ENCODE measurements around the gene NAA60.
"Not testable (repeated sequence)": the region's sequence is repeated elsewhere in the genome, so short reads cannot be mapped to it uniquely, and the experiment has no call there.

Gene NAA60

DNA sequence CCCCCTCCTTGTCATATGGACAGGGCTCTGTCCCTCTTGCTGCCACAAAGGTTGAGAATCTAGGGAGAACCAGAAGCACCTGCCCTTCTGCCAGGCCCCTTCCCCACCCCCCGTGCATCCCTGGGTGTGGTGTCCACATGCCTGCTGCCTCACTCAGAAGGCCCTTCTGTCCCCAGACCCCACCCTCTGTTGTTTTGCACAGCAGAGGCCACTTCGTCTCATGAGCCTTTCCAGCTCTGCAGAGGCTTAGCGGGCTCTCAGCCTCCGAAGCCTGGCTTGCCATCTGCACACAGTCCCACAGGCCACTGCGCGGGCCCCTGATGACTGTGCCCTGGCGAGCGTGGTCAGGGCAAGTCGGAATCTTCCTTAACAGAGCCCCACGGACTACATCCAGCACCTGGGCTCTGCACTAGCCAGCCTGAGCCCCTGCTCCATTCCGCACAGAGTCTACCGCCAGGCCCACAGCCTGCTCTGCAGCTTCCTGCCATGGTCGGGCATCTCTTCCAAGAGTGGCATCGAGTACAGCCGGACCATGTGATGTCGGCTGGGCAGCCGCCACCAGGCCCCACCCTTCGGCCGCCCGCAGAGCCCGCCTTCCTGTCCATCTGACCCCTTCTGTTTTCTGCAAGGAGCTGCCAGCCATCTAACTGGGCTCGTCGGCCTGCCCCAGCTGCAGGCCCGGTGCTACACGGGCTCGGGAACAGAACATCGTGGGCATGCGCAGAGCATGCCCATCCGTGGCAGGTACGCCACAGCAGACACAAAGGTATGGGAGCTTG lies 41.0 kb downstream of the NAA60 start:
- no peak for DNase-seq

DNA sequence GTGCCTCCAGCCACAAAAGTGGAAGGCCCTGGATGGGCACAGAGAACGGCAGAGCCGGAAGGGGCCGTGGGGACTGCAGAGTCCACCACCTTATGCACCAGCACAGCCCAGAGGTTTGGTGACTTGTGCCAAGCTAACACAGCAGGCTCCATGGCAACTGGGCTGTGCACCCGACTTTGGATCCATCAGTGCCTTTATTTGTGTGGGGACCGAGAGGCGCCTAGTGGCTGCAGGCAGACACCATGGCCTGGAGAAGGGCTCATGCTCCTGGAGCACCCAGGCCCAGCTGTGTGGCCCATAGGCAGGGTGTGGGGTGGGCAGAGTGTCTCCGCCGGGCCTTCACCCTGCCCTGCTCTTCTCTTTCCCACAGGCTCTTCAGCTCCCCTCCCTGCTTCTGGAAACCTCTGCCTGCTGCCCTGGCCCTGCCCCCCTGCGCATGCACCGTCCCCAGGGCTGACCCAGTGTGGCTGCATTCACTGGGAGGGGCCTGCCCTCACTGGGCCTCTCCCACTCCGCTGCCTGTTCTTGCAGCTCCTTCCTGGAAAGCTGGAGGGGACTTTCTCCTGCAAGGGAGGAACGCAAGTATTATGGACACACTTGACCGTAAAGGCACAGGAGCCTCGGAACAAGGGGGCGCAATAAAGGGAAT lies 41.7 kb downstream of the NAA60 start:
- DNase-seq = no peak

DNA sequence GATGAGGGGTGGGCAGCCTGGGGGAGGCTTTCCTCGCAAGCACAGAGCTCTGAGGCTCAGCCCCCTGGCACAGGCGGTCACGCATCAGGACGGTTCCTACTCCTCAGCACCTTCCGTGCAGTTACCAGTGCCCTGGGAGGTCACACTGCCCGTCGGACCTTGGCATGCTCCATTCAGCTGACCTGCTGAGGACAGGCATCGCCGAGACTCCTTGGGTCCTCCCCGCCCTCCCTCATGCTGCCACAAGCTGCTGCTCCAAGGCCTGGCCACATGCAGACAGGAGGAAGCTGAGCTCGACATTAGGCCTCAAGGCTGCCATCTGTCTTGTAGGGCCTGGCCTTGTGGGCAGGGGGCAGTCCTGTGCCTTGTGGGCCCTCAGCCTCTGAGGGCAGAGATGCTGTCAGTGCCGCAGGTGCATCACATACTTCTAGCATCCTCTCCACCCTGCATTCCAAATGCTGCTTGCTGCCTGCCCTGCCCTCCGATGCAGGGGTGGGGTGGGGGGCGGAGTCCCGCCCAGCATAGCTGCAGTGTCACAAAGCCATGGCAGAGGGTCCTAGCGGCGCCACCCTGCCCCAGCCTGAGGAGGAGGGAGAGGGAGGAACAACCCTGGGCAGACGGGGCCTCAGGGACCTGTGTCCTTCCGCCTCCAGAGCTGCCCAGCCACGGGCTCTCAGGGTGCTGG lies 42.5 kb downstream of the NAA60 start:
- no peak for DNase-seq

DNA sequence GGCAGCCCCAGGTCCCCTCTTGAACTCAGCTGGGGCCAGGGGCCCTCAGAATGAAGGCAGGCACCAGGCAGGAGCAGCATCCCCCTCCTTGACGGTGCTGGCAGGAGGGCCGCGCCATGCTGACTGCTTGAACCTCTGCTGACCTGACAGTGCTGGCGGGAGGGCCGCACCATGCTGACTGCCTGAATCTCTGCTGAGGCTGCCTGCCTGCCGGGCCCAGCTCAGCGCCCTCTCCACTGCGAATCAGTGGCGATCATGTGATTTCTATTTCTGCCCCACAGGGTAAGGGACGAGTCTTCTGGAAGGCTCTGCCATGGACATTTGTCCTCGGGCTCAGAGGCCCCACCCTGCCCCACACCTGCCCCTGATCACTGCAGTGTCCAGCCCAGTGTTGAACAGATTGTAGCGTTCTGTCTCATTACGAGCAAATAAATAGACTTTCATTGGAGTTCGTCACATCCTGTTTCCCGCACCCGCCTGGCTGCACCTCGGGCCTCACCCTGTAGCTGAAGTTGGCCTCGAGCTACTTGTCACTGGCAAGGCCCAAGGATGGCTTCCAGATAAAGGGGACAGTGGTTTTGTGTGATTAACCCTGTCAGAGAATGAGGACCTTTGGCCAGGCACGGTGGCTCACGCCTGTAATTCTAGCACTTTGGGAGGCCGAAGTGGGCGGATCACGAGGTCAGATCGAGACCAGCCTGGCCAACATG lies 43.2 kb downstream of the NAA60 start:
- no peak for DNase-seq

DNA sequence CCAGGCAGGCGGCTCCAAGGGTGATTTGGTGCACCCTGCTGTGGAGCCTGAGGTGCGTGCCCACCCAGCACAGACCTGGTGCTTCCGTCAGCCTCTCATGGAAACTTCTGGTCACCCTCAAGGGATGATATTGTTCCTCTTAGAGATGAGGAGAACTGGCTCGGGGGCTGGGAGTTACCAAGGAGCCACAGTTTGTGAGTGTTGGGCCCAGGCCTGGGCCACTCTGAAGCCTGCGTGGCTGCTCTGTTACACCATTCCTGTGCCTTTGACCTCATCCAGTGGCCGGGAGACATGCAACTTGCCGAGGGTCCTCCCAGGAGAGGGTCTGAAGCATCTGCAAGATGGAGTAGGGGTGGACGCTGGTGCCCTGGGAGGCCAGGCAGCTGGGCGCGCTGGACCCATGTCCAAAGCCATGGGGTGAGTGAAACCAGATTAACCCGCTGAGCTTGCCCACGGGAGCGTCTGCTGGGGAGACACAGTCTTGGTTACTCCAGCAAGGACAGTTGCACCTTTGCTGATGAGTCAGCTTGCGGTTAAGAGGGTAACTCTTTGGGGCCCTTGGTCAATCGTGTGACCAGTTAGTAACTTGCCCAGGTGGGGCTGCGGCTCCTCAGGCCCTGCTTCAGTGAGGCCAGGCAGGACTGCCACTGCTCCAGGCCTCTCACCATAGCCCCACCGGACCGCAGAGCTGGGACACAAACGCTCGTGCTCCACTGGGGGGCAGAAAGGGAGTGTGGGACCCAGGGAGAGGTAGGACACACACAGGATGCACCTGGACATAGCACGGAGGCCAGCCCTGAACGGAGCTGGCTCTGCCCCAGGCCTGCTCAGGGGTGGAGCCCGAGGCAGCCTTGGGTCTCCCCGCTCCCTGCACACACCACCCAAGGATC lies 44.3 kb downstream of the NAA60 start:
- DNase-seq = no peak

DNA sequence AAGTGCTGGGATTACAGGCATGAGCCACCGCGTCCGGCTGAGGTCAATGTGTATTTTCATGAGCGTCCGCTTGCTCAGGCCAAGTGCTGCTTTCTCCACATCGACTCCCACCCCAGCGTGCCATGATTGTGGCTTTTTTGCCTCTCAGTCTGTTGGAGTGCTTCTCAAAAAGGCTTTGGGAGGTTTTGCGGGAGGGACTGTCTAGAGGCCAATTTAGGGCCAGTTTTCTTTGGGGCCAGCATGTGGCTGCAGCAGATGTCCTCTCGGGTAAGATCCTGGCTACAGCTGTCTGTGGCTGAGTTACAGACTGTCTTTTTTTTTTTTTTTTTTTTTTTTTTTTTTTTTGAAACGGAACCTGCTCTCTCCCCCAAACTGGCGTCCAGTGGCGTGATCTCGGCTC lies 45.3 kb downstream of the NAA60 start:
- DNase-seq = no peak

DNA sequence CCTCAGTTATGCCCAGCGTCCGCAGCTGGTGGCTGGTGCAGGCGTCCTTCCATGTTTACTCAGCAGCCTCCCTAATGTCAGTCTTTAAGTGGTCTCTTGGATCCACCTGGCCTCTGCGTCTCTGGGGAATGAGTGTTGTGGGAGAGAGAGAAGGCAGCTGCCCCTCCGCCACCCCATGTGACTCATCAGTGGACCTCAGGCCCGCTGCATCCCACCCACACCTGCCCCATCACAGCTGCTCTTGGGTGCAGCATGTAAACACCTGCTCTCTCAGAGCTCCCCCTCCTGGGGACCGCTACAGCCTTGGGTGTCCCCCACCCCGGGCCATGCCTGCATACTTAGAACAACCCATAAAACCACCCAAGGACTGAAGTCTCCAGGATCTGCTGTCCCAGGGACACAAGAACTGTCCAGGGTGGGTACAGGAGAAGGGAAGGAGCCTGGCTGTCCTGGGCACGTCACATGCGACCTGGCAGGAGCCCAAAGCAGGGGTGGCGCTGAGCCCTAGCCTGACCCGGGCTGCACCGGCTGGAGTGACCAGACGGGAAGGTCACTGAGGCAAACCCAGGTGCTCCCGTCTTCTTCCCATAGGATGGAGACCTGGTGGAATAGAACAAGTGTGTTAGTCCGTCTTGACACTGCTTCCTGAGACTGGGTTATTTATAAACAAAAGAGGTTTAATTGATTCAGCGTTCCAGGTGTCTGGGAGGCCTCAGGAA lies 47.6 kb downstream of the NAA60 start:
- DNase-seq = no peak

DNA sequence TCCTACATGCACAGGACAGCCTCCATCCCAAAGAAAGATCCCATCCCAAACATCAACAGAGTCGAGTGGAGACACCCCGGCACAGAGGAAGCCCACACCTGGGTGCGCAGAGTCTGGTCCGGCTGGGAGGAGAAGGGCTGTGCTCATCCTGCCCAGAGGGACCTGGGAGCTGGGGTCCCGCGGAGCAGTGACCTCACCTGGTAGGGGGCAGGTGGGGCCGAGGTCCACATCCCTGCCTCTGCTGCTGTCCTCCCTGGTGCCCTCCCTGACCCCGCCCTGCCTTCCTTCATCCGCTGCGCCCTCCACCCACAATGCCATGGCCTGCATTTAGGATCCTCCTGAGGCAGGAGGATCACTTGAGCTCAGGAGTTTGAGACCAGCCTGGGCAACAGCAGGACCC lies 48.9 kb downstream of the NAA60 start:
- no peak for DNase-seq

DNA sequence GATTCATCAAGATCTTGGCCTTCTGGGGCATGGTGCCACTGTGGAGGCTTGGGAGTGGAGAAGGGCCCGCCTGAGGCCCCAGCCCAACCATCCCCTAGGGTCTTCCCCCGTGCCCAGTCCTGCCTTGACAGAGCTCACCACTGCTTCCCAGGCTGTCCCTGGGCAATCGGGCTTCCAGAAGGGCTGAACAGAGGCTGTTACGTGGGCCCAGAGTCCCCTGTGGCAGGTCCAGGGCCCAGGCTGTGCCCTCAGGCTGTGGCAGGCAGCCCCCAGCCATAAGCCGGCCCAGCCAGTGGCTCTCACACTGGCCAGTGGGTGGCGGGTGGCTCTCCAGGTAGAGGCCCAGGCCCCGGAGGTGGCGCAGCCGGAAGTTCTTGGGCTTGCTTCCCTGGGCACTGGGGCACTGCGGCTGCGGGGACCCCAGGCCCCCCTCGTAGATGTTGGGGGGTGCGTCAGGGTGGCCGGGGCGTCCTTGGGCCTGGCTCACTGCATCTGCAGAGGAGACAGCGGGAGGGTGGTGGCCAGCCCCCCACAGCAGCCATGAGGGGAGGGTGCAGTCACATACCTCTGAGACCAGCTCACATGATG lies 51.0 kb downstream of the NAA60 start:
- DNase-seq = no peak

DNA sequence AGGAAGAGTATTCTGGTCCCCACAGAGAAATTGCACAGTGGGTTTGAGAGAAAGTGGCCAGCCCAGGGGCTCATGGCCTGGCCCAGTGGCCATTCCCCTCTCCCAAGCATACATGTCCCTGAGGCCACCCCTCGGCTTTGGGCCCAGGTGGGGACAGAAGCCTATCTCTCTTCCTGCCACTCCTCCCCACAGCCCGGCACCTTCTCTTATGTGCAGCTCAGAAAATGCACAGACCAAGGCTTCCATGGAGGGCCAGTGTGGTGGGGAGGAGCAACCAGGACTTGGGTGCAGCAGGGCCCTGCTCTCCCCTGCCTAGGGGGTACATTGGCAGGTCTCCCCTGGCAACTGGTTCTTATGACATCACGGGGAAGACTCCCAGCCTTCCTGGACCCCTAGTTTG lies 51.7 kb downstream of the NAA60 start, which contains the start of gene C16orf90:
Gene C16orf90 (minus strand): TSS at position 314 of the 400 bp plus-strand sequence. CDS start 68 bp downstream, at position 246.
- DNase-seq = no peak

DNA sequence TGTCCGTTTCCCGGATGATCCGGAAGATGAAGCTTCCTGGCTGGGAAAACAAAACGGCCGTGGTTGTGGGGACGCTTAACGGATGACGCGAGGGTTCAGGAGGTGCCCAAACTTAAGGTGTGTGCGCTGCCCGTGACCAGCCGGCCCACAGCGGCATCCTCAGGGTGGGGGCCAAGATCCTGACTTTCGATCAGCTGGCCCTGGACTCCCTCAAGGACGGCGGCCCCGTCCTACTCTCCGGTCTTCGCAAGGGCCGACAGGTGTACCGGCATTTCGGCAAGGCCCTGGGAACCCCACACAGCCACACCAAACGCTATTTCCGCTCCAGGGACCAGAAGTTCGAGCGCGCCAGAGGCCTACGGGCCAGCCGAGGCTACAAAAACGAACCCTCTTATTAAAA lies 52.9 kb downstream of the NAA60 start:
- DNase-seq = no peak

DNA sequence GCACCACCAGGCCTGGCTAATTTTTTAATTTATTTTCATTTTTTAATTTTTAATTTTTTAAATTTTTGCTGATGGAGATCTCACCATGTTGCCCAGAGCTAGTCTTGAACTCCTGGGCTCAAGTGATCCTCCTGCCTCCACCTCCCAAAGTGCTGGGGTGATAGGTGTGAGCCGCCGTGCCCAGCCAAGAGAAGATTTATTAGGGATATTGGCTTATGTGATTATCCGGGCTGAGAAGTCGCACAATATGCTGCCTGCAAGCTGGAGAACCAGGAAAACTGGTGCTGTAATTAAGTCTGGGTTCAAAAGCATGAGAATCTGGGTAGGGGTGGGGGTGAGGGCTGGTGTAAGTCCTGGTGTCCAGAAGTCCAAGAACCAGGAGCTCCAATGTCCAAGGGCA lies 54.3 kb downstream of the NAA60 start:
- DNase-seq = no peak

DNA sequence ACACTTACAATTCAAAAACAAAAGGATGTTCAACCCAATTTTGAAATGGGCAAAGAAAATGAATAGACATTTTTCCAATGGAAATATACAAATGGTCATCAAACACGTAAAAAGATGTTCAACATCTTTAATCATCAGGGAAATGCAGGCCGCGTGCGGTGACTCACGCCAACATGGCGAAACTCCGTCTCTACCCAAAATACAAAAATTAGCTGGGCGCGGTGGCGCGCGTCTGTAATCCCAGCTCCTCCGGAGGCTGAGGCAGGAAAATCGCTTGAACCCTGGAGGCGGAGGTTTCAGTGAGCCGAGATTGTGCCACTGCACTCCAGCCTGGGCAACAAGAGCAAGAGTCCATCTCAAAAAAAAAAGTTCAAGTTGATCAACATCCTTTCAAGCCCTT lies 55.5 kb downstream of the NAA60 start:
- DNase-seq = no peak

DNA sequence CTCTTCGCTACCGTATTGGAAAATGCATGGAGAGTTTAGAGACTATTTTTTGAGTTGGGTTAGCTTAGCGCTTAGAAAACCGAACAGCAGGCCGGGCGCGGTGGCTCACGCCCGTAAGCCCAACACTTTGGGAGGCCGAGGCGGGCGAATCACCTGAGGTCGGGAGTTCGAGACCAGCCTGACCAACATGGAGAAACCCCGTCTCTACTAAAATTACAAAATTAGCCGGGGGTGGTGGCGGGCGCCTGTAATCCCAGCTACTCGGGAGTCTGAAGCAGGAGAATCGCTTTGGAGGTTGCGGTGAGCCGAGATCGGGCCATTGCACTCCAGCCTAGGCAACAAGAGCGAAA lies 57.9 kb downstream of the NAA60 start:
- DNase-seq = not testable (repeated sequence)

DNA sequence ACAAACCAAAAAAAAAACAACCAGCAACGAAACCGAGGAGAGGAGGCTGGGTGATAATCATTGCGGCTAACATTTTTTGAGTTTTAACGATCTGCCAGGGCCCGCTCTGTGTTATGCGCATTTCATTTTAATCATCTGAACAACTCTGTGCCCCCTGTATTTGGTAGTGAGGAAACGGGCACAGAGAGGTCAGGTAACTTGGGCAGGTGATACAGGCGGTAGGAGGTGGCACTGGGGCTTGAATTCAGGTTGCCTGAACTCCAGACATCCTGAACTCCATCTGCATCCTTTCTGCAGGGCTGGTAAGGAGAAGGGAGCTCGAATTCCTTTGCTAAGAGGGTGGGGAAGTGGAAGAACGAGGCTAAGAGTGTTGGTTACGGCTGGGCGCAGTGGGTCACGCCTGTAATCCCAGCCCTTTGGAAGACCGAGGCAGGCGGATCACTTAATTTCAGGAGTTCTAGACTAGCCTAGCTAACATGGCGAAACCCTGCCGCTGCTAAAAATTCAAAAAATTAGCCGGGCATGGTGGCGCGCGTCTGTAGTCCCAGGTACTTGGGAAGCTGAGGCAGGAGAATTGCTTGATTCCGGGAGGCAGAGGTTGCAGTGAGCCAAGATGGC lies 58.4 kb downstream of the NAA60 start:
- DNase-seq = no peak

DNA sequence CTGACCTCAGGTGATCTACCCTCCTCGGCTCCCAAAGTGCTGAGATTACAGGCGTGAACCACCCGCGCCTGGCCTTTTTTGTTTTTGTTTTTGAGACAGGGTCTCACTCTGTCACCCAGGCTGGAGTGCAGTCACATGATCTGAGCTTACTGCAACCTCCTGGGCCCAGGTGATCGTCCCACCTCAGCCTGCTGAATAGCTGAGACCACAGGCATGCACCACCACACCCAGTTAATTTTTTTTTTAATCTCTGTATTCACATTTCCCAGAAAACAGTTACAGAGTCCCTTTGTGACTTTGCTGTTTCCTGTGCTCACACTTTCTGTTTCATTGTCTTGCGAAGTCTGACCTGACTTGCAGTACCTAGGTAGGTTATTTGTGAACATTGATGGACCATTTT lies 60.0 kb downstream of the NAA60 start:
- no peak for DNase-seq

DNA sequence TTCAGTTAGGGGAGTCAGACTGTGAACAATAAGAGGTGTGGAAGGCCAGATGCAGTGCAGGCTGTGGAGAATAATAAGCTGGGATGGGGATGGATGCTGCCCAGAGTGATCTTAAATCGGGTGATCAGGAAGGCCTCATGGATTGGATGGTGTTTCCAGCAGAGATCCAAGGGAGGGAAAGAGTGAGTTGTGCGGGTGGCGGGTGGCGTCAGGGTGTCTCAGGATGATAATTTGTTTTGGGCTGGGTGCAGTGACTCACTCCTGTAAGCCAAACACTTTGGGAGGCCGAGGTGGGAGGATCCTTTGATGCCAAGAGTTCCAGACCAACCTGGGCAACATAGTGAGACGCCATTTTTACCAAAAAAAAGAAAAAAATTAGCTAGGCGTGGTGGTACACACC lies 65.3 kb downstream of the NAA60 start:
- no peak for DNase-seq

DNA sequence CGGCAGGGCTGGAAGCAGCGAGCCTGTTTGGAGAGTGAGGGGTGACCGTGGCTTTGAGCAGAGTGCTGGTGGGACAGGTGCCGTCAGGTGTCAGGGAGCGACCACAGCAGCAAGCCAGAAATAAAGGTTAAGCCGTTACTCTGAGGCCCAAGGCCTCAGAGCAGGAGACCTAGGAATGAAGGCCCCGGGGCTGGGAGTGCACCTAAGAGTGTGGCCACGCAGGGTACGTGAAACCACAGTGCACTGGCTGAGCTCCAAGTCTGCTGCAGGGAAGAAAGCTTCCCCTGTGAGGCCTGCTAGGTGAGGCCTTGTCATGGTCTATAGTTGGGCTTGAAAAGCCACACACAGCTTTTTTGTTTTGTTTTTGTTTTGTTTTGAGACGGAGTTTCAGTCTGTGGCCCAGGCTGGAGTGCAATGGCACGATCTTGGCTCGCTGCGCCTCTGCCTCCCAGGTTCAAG lies 66.0 kb downstream of the NAA60 start:
- DNase-seq = no peak

DNA sequence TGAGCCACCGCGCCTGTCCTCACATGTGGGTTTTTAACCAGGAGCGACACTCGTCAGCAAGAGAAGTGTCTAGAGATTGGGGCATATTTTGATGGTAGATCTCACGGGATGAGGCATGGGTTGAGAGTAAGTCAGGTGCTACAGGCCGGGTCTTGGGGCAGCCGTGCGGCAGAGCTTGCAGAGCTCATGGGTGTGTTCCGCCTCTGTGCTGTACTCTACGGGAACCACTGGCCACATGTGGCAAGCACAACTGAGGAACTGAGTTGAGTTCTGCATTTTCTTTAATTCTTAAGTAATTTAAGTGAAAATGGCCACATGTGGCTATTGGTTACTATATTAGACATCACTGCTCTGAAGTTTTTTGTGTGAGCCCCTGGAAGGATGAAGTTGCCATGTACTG lies 66.9 kb downstream of the NAA60 start:
- DNase-seq = peak; percentile 39 to 54
